GM21526 (cell line): Measurements from ENCODE around the gene FAM43B.
"Not testable (repeated sequence)": the region's sequence is repeated elsewhere in the genome, so short reads cannot be mapped to it uniquely, and the experiment has no call there.

ENCODE experiments used
- ATAC-seq: cut with Tn5 transposase; IDR thresholded peaks from one replicate; pipeline ENCODE4 v1.9.1; 2021; ENCODE audit warnings: moderate library complexity; ENCODE audit not compliant: unreplicated experiment, low FRiP score

FAM43B gene

GRCh38 chr1:20551945-20552727 lies at the start of gene FAM43B:
Gene FAM43B, plus strand, starts transcription at chr1:20552573. Its CDS starts 401 bp downstream, at chr1:20552974.
- ATAC-seq, result no peak

- no peak for ATAC-seq
Observed at GRCh38 chr1:20505488-20505887, 46.9 kb upstream of the FAM43B start.

- no peak for ATAC-seq
Observed at GRCh38 chr1:20507248-20507563, 45.2 kb upstream of the FAM43B start.

DNA sequence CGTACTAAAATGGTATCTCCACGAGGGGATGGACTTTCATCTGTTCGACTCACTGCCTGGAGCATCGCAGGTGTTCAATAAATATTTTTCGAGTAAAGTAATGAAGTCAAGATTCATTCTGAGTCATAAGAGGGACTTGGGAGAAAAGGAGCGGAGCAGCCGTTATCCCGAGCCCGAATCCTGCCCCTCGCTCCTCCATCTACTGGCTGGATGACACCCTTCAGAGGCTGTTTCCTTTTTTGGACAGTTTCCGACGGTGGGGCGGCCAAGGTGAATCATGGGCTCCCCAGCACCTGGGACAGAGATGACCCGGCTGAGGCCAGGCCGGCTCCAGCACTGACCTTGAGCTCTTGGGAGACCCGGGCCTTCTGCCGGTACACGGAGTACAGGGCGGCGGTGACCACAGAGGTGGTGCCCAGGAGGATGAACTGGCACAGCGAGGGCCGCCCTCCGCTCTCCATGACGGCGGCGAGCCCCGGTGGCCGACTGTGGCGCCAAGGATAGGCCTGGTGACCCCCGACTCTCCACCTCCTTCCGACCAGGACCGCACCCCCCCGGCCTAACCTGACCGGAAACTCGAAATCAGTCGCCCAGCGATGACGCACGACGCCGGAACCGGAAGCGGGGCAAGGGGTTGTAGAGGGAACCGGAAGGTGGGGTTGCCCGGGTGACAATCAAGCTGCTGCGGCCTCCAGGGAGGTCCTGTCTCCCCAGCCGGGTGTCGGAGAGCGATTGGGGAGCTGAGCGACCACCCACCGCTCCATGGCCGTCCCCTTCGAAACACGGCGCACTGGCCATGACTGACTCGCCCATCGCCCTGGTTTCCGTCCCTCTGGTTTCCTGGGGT lies 44.6 kb upstream of the FAM43B start, which contains the start of gene MUL1:
Gene MUL1, minus strand, starts transcription at position 588 of the 847 bp plus-strand sequence. Its CDS starts 127 bp downstream, at position 461.
- ATAC-seq, result peak; percentile 77

- no peak for ATAC-seq
Observed at GRCh38 chr1:20508411-20508771, 44.0 kb upstream of the FAM43B start.

GRCh38 chr1:20511518-20512428 lies 40.6 kb upstream of the FAM43B start:
- ATAC-seq, result no peak

- ATAC-seq, result not testable (repeated sequence)
Observed at GRCh38 chr1:20519609-20520262, 32.6 kb upstream of the FAM43B start.

DNA sequence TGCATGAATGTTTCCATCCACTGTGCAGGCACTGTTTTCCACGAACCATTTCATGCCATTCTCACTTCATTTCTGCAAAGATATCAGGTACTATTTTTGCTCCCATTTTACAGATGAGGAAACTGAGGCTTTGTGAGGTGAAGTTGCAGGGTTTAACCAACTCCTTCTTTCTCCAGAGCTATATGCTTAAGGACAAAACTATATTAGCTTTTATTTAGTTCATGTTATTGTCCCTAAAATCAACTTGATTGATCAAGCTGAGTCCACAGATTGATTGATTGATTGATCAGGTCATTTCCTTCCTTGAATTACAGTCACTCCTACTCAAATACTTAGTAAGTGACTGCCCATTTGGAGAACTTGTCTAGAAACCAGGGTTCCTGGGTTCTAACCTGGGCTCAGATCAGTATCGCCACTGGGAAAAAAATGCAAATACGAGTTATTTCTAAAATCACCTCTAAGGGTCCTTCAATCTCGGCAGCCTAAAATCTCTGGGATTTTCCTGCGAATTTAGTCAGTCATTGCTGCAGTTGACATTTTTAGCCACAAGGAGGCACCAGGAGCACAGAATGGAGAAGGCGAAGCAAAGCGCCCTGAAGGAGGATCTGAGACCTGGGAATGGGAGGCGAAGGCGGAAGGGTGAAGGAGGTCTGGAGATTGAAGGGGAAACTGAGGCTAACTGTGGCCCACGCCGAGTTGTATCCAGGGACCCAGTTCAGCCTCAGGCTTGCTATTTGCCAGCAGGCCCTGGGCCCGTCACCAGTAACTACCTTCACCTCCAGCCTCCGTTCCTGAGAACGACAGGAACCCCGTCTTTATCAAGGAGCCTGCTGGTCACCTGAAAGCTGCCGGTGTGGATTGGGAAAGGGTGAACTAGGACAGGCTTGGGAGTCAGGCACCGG lies 30.2 kb upstream of the FAM43B start:
- no peak for ATAC-seq

DNA sequence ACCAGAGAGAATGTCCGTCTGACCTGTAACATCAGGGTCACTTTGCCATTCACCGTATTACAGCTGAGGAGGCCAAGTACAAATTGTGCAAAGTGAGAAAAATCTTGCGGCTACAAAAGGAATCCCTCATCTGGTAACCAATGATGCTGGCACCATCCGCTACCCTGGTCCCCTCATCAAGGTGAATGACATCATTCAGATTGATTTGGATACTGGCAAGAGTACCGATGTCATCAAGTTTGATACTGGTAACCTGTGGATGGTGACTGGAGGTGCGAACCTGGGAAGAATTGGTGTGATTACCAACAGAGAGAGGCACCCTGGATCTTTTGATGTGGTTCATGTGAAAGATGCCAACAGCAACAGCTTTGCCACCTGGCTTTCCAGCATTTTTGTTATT lies 26.1 kb upstream of the FAM43B start:
- ATAC-seq, result no peak

DNA sequence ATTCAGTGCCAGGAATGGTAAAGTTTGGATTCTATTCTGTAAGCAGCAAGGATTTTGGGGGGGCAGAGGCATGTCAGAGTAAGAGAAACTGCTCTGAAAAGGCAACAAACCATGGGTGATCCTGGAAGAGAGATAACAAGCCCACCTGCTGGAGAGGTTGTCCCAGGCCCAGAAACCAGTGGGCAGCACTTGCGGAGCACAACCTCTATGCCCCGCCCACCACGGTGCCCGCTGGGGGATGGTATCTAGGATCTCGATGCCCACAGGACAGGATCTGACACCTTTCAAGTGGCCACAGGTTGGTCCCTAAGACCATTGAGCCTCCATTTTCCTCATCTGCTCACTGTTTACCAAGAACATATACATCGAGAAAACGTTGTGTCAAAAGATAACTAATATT lies 24.2 kb upstream of the FAM43B start:
- ATAC-seq, result no peak

DNA sequence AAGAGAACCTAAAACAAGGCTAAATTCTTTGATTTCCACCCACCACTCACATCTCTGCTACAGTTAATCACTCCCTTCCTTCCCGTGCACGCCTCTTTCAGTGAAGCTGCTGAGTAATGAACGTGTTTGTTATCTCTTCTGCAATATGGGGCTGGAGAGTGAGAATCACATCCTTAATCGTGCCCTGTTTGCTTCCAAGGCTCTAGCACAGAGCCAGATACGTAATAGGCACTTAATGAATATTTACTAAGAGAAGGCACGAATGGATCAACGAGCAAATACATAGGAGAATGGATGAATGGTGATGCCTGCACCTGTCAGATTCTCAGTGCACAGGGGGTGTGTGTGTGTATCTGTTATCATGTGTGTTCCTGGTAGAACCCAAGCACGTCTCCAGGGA lies 22.1 kb upstream of the FAM43B start:
- ATAC-seq, result no peak

GRCh38 chr1:20530901-20531300 lies 21.5 kb upstream of the FAM43B start:
- no peak for ATAC-seq

- no peak for ATAC-seq
Observed at GRCh38 chr1:20533635-20534034, 18.7 kb upstream of the FAM43B start.

- ATAC-seq, result no peak
Observed at GRCh38 chr1:20534659-20535417, 17.5 kb upstream of the FAM43B start.

DNA sequence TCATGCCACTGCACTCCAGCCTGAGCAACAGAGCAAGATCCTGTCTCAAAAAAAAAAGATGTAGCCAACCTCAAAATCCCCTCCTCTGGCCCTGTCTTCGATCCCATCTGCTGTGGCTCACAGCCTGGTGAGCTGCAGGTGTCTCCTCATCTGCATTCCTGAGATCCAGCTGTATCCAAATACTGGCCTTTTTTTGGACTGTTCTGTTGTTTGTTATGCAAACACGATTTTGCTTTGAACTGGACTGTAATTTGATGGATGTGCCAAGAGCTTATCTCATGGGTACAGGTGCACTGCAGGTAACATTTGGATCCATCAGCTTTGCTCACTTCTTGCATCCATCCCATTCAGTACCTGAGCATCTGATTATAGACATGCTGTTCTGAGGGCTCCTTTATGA lies 14.1 kb upstream of the FAM43B start:
- ATAC-seq, result no peak

DNA sequence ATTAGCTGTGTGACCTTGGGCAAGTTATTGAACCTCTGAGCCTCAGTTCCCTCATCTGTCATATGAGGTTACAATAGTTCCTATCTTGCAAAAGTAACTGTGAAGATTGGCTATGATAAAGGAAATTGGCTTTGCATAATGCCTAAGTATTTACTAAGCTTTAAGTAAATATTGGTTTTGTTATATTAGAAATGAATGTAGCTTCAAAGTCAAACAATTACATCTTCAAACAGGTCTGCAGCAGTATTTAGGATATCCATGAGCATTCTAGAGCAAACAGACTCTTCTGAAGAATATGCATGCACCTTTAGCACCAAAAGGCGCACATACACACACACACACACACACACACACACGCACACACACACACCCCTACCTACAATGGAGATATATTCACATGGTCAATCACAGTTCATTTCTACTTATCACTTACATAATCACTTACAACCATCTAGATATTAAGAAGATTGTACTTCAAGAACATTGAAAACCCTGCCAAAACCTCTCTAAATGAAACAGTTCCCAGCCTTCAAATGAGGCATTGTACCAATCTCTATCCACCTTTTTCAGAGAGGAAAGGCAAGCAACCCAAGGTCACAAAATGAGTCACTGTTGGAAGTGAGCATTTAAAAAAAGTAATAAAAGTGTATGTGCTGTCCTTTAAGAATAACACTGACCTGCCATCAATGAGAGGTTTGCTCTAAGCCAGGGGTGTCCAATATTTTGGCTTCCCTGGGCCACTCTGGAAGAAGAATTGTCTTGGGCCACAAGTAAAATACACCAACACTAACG lies 13.4 kb upstream of the FAM43B start:
- ATAC-seq, result no peak

DNA sequence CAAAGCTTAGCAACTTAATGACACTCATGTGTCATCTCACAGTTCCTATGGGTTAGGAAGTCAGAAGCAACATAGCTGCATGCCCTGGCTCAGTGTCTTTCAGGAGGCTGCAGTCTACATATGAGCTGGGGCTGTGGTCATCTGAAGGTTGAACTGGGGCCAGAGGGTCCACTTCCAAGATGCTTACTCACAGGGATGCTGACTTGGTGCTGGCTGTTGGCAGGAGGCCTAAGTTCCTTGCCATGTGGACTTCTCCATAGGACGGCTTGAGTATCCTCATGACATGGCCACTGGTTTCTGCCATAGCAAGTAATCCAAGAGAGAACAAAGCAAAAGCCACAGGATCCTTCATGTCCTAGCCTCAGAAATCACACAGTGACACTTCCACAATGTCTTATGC lies 12.1 kb upstream of the FAM43B start:
- no peak for ATAC-seq

- ATAC-seq, result no peak
Observed at GRCh38 chr1:20546637-20547036, 5.7 kb upstream of the FAM43B start.
